Stimulated activated memory B cell treated with anti-CD40 and anti-IgM and Interleukin-4, amounts not matched to agents 10 μg/mL and 1 μg/mL and 100 μg/mL, for 72 hours (primary cell): ENCODE data around the gene ZPBP2.
A peak's percentile ranks its signal among the peaks of the same experiment; 100 is the strongest.
"Not testable (repeated sequence)": the region's sequence is repeated elsewhere in the genome, so short reads cannot be mapped to it uniquely, and the experiment has no call there.

Source experiments
- ATAC-seq: fragments of 150-1000 bp; cut with Tn5 transposase; 2 replicates; pipeline ENCODE4 v1.10.0; 2021
- H3K27ac Mint-ChIP-seq: one replicate; pipeline ENCODE4 v1.8.0; 2022; ENCODE audit warnings: mild to moderate bottlenecking, mixed read lengths
- H3K27me3 Mint-ChIP-seq: one replicate; pipeline ENCODE4 v1.8.0; 2022; ENCODE audit warnings: mixed read lengths
- H3K36me3 Mint-ChIP-seq: one replicate; pipeline ENCODE4 v1.8.0; 2022; ENCODE audit warnings: mixed read lengths
- H3K4me1 Mint-ChIP-seq: one replicate; pipeline ENCODE4 v1.8.0; 2022; ENCODE audit warnings: mixed read lengths
- H3K4me3 Mint-ChIP-seq: one replicate; pipeline ENCODE4 v1.8.0; 2022; ENCODE audit warnings: mild to moderate bottlenecking, moderate library complexity, mixed read lengths
- H3K9me3 Mint-ChIP-seq: one replicate; pipeline ENCODE4 v1.8.0; 2022; ENCODE audit warnings: mixed read lengths

Gene ZPBP2

DNA sequence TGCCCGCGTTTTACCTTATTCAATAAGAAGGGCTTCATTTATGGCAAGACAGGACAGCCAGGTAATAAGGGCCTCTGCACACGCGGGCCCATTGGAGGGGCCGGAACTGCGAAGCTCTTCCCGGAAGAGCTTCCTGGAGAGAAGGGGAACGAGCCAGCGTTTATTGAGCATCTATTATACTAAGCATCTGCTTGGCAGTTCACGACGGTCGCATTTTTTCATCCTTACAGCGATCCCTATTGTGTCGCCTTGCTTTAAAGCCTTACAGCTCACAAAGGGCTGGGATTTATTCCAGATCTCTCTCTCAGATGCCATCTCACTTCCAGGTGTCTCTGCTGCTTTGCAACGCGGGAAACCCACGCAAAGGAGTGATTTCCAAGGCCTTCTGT, 546 bp downstream of the ZPBP2 start:
- H3K36me3 Mint-ChIP-seq: peaks cover 4% of the 10 kb centered on the region
- H3K4me3 Mint-ChIP-seq: peak overlapping the region; percentile 90
- H3K4me1 Mint-ChIP-seq: peaks cover 64% of the 10 kb centered on the region
- no peak for ATAC-seq
- H3K27me3 Mint-ChIP-seq: no peaks in the 10 kb centered on the region
- H3K27ac Mint-ChIP-seq: peak overlapping the region; percentile 99
- H3K9me3 Mint-ChIP-seq: no peaks in the 10 kb centered on the region

GRCh38 chr17:39870776-39871175, 2.8 kb downstream of the ZPBP2 start:
- H3K4me1 Mint-ChIP-seq: peaks cover 46% of the 10 kb centered on the region
- H3K36me3 Mint-ChIP-seq: no peaks in the 10 kb centered on the region
- no peak for ATAC-seq
- no peak overlapping the region for H3K4me3 Mint-ChIP-seq
- H3K27me3 Mint-ChIP-seq: no peaks in the 10 kb centered on the region
- H3K9me3 Mint-ChIP-seq: no peaks in the 10 kb centered on the region
- no peak overlapping the region for H3K27ac Mint-ChIP-seq

GRCh38 chr17:39871801-39872200, 3.8 kb downstream of the ZPBP2 start:
- H3K36me3 Mint-ChIP-seq: no peaks in the 10 kb centered on the region
- H3K4me3 Mint-ChIP-seq: no peak overlapping the region
- H3K4me1 Mint-ChIP-seq: peaks cover 36% of the 10 kb centered on the region
- H3K27ac Mint-ChIP-seq: peak overlapping the region; percentile 40
- no peak for ATAC-seq
- H3K9me3 Mint-ChIP-seq: no peaks in the 10 kb centered on the region
- H3K27me3 Mint-ChIP-seq: no peaks in the 10 kb centered on the region

- ATAC-seq: no peak
- Mint-ChIP-seq H3K27ac (no peak overlapping the region), H3K36me3 (no peaks in the 10 kb centered on the region), H3K27me3 (no peaks in the 10 kb centered on the region), H3K4me1 (peaks cover 26% of the 10 kb centered on the region), H3K9me3 (no peaks in the 10 kb centered on the region), H3K4me3 (no peak overlapping the region)
Measured at GRCh38 chr17:39872751-39873150, 4.7 kb downstream of the ZPBP2 start.

GRCh38 chr17:39886102-39886501, 18.1 kb downstream of the ZPBP2 start:
- not testable (repeated sequence) for ATAC-seq, H3K27ac Mint-ChIP-seq, H3K9me3 Mint-ChIP-seq, H3K4me3 Mint-ChIP-seq, H3K36me3 Mint-ChIP-seq, H3K27me3 Mint-ChIP-seq
- H3K4me1 Mint-ChIP-seq: peaks cover 11% of the 10 kb centered on the region

DNA sequence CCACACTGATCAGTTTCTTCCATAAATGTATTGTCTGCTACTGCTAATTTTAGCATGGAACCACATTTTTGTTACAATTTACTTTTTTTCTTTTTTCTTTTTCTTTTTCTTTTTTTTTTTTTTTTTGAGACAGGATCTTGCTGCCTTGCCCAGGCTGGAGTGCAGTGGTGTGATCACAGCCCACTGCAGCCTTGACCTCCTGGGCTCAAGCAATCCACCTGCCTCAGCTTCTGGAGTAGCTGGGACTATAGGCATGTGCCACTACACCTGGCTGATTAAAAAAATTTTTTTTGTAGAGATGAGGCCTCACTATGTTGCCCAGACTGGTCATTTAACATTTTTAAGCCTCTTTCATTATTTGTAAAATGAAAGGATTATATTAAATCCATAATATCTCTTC, 19.1 kb downstream of the ZPBP2 start:
- Mint-ChIP-seq H3K4me3 (no peak overlapping the region), H3K4me1 (peaks cover 8% of the 10 kb centered on the region), H3K9me3 (no peaks in the 10 kb centered on the region), H3K27me3 (no peaks in the 10 kb centered on the region), H3K27ac (no peak overlapping the region), H3K36me3 (no peaks in the 10 kb centered on the region)
- no peak for ATAC-seq

- no peak for ATAC-seq
- Mint-ChIP-seq H3K4me1 (peaks cover 13% of the 10 kb centered on the region), H3K9me3 (no peaks in the 10 kb centered on the region), H3K36me3 (no peaks in the 10 kb centered on the region), H3K27ac (no peak overlapping the region), H3K27me3 (no peaks in the 10 kb centered on the region), H3K4me3 (no peak overlapping the region)
Measured at GRCh38 chr17:39889200-39889599, 21.2 kb downstream of the ZPBP2 start.

DNA sequence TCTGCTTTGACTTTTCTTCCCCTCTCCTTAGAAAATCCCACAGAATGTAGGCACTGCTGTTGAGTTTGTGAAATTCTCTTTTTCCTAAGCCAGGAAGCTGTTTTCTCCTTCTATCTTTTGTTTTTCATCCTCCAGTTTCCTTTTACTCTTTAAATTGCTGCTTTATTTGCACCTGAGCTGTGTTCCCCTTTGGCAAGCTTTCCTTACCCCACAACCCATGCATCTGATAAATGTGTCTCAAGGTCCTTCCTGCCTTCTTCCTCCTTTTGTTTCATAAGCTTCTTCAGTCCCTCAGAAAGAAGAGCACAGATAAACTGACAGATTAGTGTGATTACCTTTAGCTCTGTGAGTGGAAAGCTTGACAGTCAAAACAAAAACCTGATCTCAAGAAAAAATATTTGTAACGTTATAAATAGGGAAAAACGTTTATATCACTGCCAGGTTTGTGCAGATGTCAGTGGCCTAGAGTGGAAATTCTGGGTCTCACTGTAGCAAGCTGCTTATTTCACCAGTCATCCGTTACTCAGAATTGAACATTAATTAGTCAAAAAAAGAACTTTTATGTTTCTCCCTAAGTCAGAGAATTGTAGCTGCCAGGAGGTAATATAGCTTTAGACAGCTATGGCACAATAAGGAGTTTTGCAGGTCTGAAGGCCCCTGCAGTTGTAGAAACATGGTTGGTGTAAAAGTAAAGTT, 26.8 kb downstream of the ZPBP2 start:
- no peak overlapping the region for H3K4me3 Mint-ChIP-seq
- H3K27me3 Mint-ChIP-seq: no peaks in the 10 kb centered on the region
- H3K4me1 Mint-ChIP-seq: peaks cover 13% of the 10 kb centered on the region
- H3K9me3 Mint-ChIP-seq: no peaks in the 10 kb centered on the region
- peak overlapping the region; percentile 50 for H3K27ac Mint-ChIP-seq
- peaks cover 9% of the 10 kb centered on the region for H3K36me3 Mint-ChIP-seq
- no peak for ATAC-seq

DNA sequence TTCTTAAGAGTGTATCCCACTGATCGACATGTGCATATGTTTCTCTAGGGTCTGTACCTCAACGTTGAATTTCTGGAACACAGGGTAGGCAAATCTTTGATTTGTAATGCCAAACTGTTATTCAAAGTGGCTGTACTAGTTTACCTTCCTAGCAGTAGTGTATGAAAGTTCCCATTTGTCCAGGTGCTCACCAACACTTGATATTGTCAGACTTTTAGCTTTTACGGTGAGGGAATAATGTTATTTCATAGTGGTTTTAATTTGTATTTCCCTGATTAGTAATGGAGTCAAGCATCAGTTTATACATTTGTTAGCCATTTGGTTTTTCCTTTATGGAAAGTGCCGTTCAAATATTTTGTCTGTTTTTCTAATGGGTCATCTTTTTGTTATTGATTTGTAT, 30.1 kb downstream of the ZPBP2 start:
- ATAC-seq: no peak
- H3K4me3 Mint-ChIP-seq: no peak overlapping the region
- H3K36me3 Mint-ChIP-seq: peaks cover 15% of the 10 kb centered on the region
- no peaks in the 10 kb centered on the region for H3K27me3 Mint-ChIP-seq
- no peak overlapping the region for H3K27ac Mint-ChIP-seq
- H3K9me3 Mint-ChIP-seq: no peaks in the 10 kb centered on the region
- H3K4me1 Mint-ChIP-seq: peaks cover 16% of the 10 kb centered on the region

GRCh38 chr17:39899215-39899614, 31.2 kb downstream of the ZPBP2 start:
- peak overlapping the region; percentile 20 for H3K27ac Mint-ChIP-seq
- no peak for ATAC-seq

GRCh38 chr17:39902027-39902426, 34.0 kb downstream of the ZPBP2 start:
- H3K9me3 Mint-ChIP-seq, H3K27ac Mint-ChIP-seq, ATAC-seq, H3K4me3 Mint-ChIP-seq, H3K27me3 Mint-ChIP-seq: not testable (repeated sequence)
- Mint-ChIP-seq H3K36me3 (peaks cover 41% of the 10 kb centered on the region), H3K4me1 (peaks cover 35% of the 10 kb centered on the region)

More at GRCh38 chr17:39899215-39899614, 31.2 kb downstream of the ZPBP2 start:
- H3K4me3 Mint-ChIP-seq: no peak overlapping the region
- no peaks in the 10 kb centered on the region for H3K9me3 Mint-ChIP-seq
- H3K27me3 Mint-ChIP-seq: no peaks in the 10 kb centered on the region
- H3K36me3 Mint-ChIP-seq: peaks cover 15% of the 10 kb centered on the region
- H3K4me1 Mint-ChIP-seq: peaks cover 18% of the 10 kb centered on the region

- Mint-ChIP-seq H3K36me3 (peaks cover 44% of the 10 kb centered on the region), H3K9me3 (no peaks in the 10 kb centered on the region), H3K4me1 (peaks cover 37% of the 10 kb centered on the region), H3K4me3 (no peak overlapping the region), H3K27ac (peak overlapping the region; percentile 40), H3K27me3 (no peaks in the 10 kb centered on the region)
- ATAC-seq: peak; percentile 89
Measured at GRCh38 chr17:39903158-39903884, 35.3 kb downstream of the ZPBP2 start.

- H3K4me3 Mint-ChIP-seq: no peak overlapping the region
- H3K27me3 Mint-ChIP-seq: no peaks in the 10 kb centered on the region
- peaks cover 45% of the 10 kb centered on the region for H3K36me3 Mint-ChIP-seq
- H3K4me1 Mint-ChIP-seq: peaks cover 37% of the 10 kb centered on the region
- peak overlapping the region; percentile 53 for H3K27ac Mint-ChIP-seq
- no peaks in the 10 kb centered on the region for H3K9me3 Mint-ChIP-seq
- no peak for ATAC-seq
Measured at GRCh38 chr17:39904990-39905288, 36.9 kb downstream of the ZPBP2 start.

- Mint-ChIP-seq H3K27me3 (no peaks in the 10 kb centered on the region), H3K4me1 (peaks cover 28% of the 10 kb centered on the region), H3K4me3 (no peak overlapping the region), H3K36me3 (peaks cover 70% of the 10 kb centered on the region), H3K9me3 (no peaks in the 10 kb centered on the region), H3K27ac (no peak overlapping the region)
- no peak for ATAC-seq
Measured at GRCh38 chr17:39908789-39909352, 40.9 kb downstream of the ZPBP2 start.

GRCh38 chr17:39913989-39914388, 46.0 kb downstream of the ZPBP2 start:
- Mint-ChIP-seq H3K4me1 (peaks cover 35% of the 10 kb centered on the region), H3K27ac (peak overlapping the region; percentile 19), H3K27me3 (no peaks in the 10 kb centered on the region), H3K9me3 (peaks cover 3% of the 10 kb centered on the region), H3K4me3 (no peak overlapping the region), H3K36me3 (peaks cover 73% of the 10 kb centered on the region)
- no peak for ATAC-seq

DNA sequence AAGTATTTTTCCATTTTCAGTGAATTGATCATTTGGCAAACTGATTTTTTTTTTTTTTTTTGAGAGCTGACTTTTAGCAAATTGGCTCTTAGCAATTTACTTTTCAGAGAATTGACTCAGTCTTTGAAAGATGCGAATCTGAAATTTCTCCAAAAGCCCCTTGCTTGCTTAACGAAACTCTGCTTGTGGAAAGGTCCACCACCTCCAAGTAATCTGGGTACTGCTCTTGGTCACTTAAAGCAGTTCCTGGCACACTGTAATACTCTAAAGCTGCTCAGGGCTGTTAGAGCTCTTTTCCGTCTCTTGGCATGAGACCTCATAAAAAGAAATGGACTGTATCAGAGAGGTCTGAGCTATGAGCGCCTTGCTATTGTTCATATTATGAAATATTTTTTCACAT, 47.6 kb downstream of the ZPBP2 start:
- Mint-ChIP-seq H3K27ac (peak overlapping the region; percentile 77), H3K9me3 (peaks cover 3% of the 10 kb centered on the region), H3K4me3 (no peak overlapping the region), H3K27me3 (no peaks in the 10 kb centered on the region), H3K4me1 (peaks cover 48% of the 10 kb centered on the region), H3K36me3 (peaks cover 76% of the 10 kb centered on the region)
- ATAC-seq: peak; percentile 74
